ENCODE data around the gene PTPN22.

PTPN22 gene

DNA sequence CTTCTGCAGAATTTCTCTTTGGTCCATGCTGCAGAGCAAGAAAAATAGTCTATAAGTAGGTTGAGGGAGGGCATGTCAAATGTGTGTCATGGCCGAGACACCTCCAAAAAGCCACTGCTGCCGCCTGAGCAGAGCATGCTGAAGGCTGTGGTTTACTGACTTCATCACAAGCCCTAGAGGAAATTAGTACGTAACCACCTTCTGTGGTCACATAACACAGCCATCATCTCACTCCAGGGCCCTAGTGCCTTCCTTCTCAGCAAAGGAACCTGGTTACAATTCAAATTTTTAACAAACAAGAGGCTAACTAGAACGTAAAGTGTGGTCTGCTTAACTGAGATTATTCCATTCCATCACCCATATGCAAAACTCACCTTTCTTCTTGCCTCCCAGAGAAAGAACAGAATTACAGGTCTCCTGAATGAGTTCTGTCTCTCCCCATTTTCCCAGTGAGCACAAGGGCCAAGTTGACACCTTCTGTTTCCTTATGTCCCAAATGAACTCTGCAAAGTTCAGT lies at the start of gene PTPN22:
Gene PTPN22, minus strand, starts transcription at position 116 of the 517 bp plus-strand sequence.
- Mint-ChIP-seq H3K27ac (ENCODE audit: low read depth) (peak within 1 kb of the TSS; percentile 90), H3K4me3 (peak within 1 kb of the TSS; percentile 86), H3K4me1 (peaks cover 77% of the 10 kb centered on the region), H3K27me3 (no peaks in the 10 kb centered on the region), H3K9me3 (no peaks in the 10 kb centered on the region), H3K36me3 (ENCODE audit: insufficient read depth) (peaks cover 16% of the 10 kb centered on the region)
- DNase-seq (ENCODE audit: low spot score in 2 of 2) (peak; percentile 55 to 85), ATAC-seq (replicated peaks; ENCODE audit: extremely low read depth, poor library complexity, severe bottlenecking) (peak; percentile 97)

DNA sequence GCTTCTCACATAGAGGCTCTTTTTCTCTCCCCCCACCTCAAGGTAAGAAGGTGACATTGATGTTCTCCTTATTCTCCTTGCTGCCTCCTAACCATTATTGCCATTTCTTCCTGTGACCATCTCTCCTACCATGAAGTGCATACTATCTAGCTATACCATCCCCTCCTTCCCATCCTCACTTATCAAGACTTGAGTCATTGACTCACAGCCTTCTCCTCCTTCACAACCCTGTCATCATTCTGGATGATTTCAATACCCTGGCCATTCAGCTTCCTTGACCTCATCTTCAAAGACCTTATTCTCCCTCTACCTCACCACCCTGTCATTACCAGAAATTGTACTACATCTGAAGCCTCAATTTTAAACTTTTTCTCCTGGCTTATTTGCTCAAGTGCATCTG lies 46.7 kb upstream of the PTPN22 start:
- H3K27me3 Mint-ChIP-seq: no peaks in the 10 kb centered on the region
- no peak overlapping the region for H3K27ac Mint-ChIP-seq (ENCODE audit: low read depth)
- H3K9me3 Mint-ChIP-seq: no peaks in the 10 kb centered on the region
- no peaks in the 10 kb centered on the region for H3K4me1 Mint-ChIP-seq
- H3K4me3 Mint-ChIP-seq: no peak overlapping the region
- peaks cover 2% of the 10 kb centered on the region for H3K36me3 Mint-ChIP-seq (ENCODE audit: insufficient read depth)
- ATAC-seq (replicated peaks; ENCODE audit: extremely low read depth, poor library complexity, severe bottlenecking) (no peak), DNase-seq (ENCODE audit: low spot score in 2 of 2) (no peak)

GRCh38 chr1:113917400-113918082 lies 46.0 kb upstream of the PTPN22 start:
- Mint-ChIP-seq H3K36me3 (ENCODE audit: insufficient read depth) (peaks cover 2% of the 10 kb centered on the region), H3K4me3 (no peak overlapping the region), H3K4me1 (no peaks in the 10 kb centered on the region), H3K9me3 (no peaks in the 10 kb centered on the region), H3K27ac (ENCODE audit: low read depth) (no peak overlapping the region), H3K27me3 (no peaks in the 10 kb centered on the region)
- DNase-seq (ENCODE audit: low spot score in 2 of 2) (no peak), ATAC-seq (replicated peaks; ENCODE audit: extremely low read depth, poor library complexity, severe bottlenecking) (no peak)

- Mint-ChIP-seq H3K9me3 (no peaks in the 10 kb centered on the region), H3K27me3 (no peaks in the 10 kb centered on the region)
These were observed 45.5 kb upstream of the PTPN22 start for GRCh38 chr1:113916974-113917373.

DNA sequence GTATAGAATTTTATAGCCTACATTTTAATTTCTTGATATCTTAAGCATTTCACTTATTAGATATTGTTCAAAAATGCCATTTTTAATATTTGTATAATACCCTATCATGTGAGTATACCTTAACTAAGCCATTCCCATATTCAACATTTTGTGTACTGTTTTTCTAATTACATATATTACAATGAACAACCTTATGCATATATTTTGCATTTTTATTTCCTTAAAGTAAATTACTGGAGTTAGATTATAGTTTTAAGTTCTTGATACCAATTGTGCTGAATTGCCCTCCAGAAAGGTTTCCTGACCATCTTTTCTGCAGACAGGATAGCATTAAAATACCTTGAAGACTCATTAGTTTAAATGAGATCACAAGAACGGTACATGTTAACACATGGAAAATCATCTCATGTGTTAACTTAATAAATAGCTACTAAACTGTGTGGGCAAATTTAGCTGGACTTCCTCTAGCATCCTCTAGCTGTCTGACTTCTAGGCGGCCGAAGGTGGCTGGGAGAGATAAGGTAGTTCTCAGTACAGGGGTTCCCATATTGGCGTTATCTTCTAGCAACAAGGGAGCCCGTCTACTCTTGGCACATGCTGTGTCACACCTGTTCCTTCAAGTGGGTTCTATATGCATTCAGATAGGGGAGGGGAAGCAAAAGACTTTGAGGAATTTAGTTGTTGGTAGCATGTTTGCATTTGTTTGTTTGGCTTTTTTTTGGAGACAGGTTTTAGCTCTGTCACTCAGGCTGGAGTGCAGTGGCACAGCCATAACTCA lies 42.6 kb upstream of the PTPN22 start:
- no peaks in the 10 kb centered on the region for H3K9me3 Mint-ChIP-seq
- ATAC-seq (replicated peaks; ENCODE audit: extremely low read depth, poor library complexity, severe bottlenecking) (no peak), DNase-seq (ENCODE audit: low spot score in 2 of 2) (no peak)
- H3K36me3 Mint-ChIP-seq (ENCODE audit: insufficient read depth): peaks cover 3% of the 10 kb centered on the region
- no peaks in the 10 kb centered on the region for H3K4me1 Mint-ChIP-seq
- H3K27ac Mint-ChIP-seq (ENCODE audit: low read depth): no peak overlapping the region
- no peak overlapping the region for H3K4me3 Mint-ChIP-seq
- no peaks in the 10 kb centered on the region for H3K27me3 Mint-ChIP-seq

More at GRCh38 chr1:113916974-113917373, 45.5 kb upstream of the PTPN22 start:
- ATAC-seq (replicated peaks; ENCODE audit: extremely low read depth, poor library complexity, severe bottlenecking) (no peak), DNase-seq (ENCODE audit: low spot score in 2 of 2) (no peak)
- Mint-ChIP-seq H3K4me3 (no peak overlapping the region), H3K27ac (ENCODE audit: low read depth) (no peak overlapping the region), H3K36me3 (ENCODE audit: insufficient read depth) (peaks cover 2% of the 10 kb centered on the region), H3K4me1 (no peaks in the 10 kb centered on the region)

- Mint-ChIP-seq H3K4me1 (no peaks in the 10 kb centered on the region), H3K36me3 (ENCODE audit: insufficient read depth) (peaks cover 2% of the 10 kb centered on the region), H3K4me3 (no peak overlapping the region), H3K9me3 (no peaks in the 10 kb centered on the region), H3K27ac (ENCODE audit: low read depth) (no peak overlapping the region), H3K27me3 (no peaks in the 10 kb centered on the region)
- DNase-seq (ENCODE audit: low spot score in 2 of 2) (no peak), ATAC-seq (replicated peaks; ENCODE audit: extremely low read depth, poor library complexity, severe bottlenecking) (no peak)
These were observed 41.8 kb upstream of the PTPN22 start for GRCh38 chr1:113913312-113913668.

- Mint-ChIP-seq H3K9me3 (no peaks in the 10 kb centered on the region), H3K4me1 (no peaks in the 10 kb centered on the region), H3K4me3 (no peak overlapping the region), H3K27ac (ENCODE audit: low read depth) (no peak overlapping the region), H3K27me3 (no peaks in the 10 kb centered on the region), H3K36me3 (ENCODE audit: insufficient read depth) (peaks cover 2% of the 10 kb centered on the region)
- ATAC-seq (replicated peaks; ENCODE audit: extremely low read depth, poor library complexity, severe bottlenecking): no peak
- no peak for DNase-seq (ENCODE audit: low spot score in 2 of 2)
These were observed 41.2 kb upstream of the PTPN22 start for GRCh38 chr1:113912594-113913311.

DNA sequence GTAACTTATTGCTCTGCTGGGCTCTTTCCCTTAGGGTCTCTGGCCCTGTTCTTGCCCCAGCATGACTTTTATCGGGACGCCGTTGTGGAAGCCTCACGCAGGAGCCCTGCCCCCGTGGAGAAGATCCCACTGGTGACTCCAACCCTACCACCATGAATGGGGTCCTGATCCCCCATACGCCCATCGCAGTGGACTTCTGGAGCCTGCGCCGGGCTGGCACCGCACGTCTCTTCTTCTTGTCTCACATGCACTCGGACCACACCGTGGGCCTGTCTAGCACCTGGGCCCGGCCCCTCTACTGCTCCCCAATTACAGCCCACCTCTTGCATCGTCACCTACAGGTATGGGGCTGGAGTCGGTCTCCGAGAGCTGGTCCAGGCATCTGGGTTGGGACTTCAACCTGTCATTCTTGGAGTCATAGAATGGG lies 33.9 kb upstream of the PTPN22 start:
- DNase-seq (ENCODE audit: low spot score in 2 of 2) (no peak), ATAC-seq (replicated peaks; ENCODE audit: extremely low read depth, poor library complexity, severe bottlenecking) (peak; percentile 4)
- no peaks in the 10 kb centered on the region for H3K27me3 Mint-ChIP-seq
- peak overlapping the region; percentile 92 for H3K4me3 Mint-ChIP-seq
- H3K9me3 Mint-ChIP-seq: no peaks in the 10 kb centered on the region
- peak overlapping the region; percentile 98 for H3K27ac Mint-ChIP-seq (ENCODE audit: low read depth)
- H3K4me1 Mint-ChIP-seq: peaks cover 44% of the 10 kb centered on the region
- peaks cover 12% of the 10 kb centered on the region for H3K36me3 Mint-ChIP-seq (ENCODE audit: insufficient read depth)

GRCh38 chr1:113904674-113905434 lies 33.3 kb upstream of the PTPN22 start, which contains the start of the genes AP4B1 and DCLRE1B:
Gene AP4B1, minus strand, starts transcription at chr1:113904799. Its CDS starts 82 bp downstream, at chr1:113904717.
Gene DCLRE1B, plus strand, starts transcription at chr1:113905326. Its CDS starts 261 bp downstream, at chr1:113905587.
- Mint-ChIP-seq H3K27ac (ENCODE audit: low read depth) (peak within 1 kb of the TSS; percentile 98), H3K9me3 (no peaks in the 10 kb centered on the region), H3K4me1 (peaks cover 46% of the 10 kb centered on the region), H3K27me3 (no peaks in the 10 kb centered on the region), H3K4me3 (peak within 1 kb of the TSS; percentile 92), H3K36me3 (ENCODE audit: insufficient read depth) (peaks cover 13% of the 10 kb centered on the region)
- ATAC-seq (replicated peaks; ENCODE audit: extremely low read depth, poor library complexity, severe bottlenecking): peak; percentile 92
- DNase-seq (ENCODE audit: low spot score in 2 of 2): peak; percentile 88 to 96

DNA sequence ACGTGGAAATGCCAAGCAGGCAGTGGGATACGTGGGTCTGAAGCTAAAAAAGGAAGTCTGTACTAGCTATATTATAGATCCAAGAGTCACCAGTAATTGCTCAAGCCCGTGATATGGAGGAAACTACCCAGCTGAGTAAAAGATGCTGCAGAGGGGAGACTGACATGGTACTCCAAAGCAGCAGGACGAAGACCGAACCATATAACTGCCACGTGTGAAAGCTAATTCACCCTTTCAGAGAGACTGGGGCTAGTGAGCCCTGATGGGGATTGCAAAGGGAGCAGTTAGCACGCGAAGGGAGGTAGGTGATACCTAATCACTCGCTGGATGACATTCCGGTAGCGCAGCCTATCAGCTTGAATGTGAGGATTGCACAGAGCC lies 32.8 kb upstream of the PTPN22 start:
- H3K4me1 Mint-ChIP-seq: peaks cover 52% of the 10 kb centered on the region
- H3K4me3 Mint-ChIP-seq: peak overlapping the region; percentile 92
- peak; percentile 42 for ATAC-seq (replicated peaks; ENCODE audit: extremely low read depth, poor library complexity, severe bottlenecking)
- H3K27me3 Mint-ChIP-seq: no peaks in the 10 kb centered on the region
- H3K27ac Mint-ChIP-seq (ENCODE audit: low read depth): peak overlapping the region; percentile 98
- H3K36me3 Mint-ChIP-seq (ENCODE audit: insufficient read depth): peaks cover 18% of the 10 kb centered on the region
- no peak for DNase-seq (ENCODE audit: low spot score in 2 of 2)
- H3K9me3 Mint-ChIP-seq: no peaks in the 10 kb centered on the region

GRCh38 chr1:113903501-113904292 lies 32.2 kb upstream of the PTPN22 start:
- no peaks in the 10 kb centered on the region for H3K9me3 Mint-ChIP-seq
- H3K27ac Mint-ChIP-seq (ENCODE audit: low read depth): peak overlapping the region; percentile 98
- H3K4me3 Mint-ChIP-seq: peak overlapping the region; percentile 92
- H3K36me3 Mint-ChIP-seq (ENCODE audit: insufficient read depth): peaks cover 22% of the 10 kb centered on the region
- ATAC-seq (replicated peaks; ENCODE audit: extremely low read depth, poor library complexity, severe bottlenecking) (no peak), DNase-seq (ENCODE audit: low spot score in 2 of 2) (no peak)
- H3K27me3 Mint-ChIP-seq: no peaks in the 10 kb centered on the region
- H3K4me1 Mint-ChIP-seq: peaks cover 56% of the 10 kb centered on the region
